GM13976 (cell line): ENCODE data around the gene FBXW11.

ENCODE experiments used
- DNase-seq: peaks from one replicate; pipeline ENCODE4 v3.0.0; 2012; ENCODE audit warnings: low spot score
- in situ Hi-C: fragments of 300-500 bp; cut with MboI; formaldehyde crosslinking; loops from one replicate; pipeline ENCODE4 v1.12.0; 2022; ENCODE audit warnings: low sequenced_read_pairs, mixed read lengths, inconsistent platforms; ENCODE audit not compliant: unreplicated experiment
- TF ChIP-seq, protein P1 (sequence below): IDR thresholded peaks from 2 replicates; pipeline ENCODE4 v1.5.1; 2012; ENCODE audit warnings: borderline replicate concordance, mild to moderate bottlenecking; ENCODE audit not compliant: insufficient read depth; ENCODE audit errors: extremely low read depth, missing control alignments, control extremely low read depth

The FBXW11 gene

GRCh38 chr5:172006321-172007174 is at the start of gene FBXW11:
TSS of gene FBXW11 (minus strand) at chr5:172006638. CDS start at chr5:172006502, 136 bp downstream.
- TF ChIP-seq, protein P1, sequence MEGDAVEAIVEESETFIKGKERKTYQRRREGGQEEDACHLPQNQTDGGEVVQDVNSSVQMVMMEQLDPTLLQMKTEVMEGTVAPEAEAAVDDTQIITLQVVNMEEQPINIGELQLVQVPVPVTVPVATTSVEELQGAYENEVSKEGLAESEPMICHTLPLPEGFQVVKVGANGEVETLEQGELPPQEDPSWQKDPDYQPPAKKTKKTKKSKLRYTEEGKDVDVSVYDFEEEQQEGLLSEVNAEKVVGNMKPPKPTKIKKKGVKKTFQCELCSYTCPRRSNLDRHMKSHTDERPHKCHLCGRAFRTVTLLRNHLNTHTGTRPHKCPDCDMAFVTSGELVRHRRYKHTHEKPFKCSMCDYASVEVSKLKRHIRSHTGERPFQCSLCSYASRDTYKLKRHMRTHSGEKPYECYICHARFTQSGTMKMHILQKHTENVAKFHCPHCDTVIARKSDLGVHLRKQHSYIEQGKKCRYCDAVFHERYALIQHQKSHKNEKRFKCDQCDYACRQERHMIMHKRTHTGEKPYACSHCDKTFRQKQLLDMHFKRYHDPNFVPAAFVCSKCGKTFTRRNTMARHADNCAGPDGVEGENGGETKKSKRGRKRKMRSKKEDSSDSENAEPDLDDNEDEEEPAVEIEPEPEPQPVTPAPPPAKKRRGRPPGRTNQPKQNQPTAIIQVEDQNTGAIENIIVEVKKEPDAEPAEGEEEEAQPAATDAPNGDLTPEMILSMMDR = no peak

GRCh38 chr5:172055996-172056395 is 49.6 kb upstream of the FBXW11 start:
- in situ Hi-C loops = no loop called here

More at GRCh38 chr5:172006321-172007174, at the start of gene FBXW11:
- peak; percentile 95 for DNase-seq
- in situ Hi-C loops = no loop called here

DNA sequence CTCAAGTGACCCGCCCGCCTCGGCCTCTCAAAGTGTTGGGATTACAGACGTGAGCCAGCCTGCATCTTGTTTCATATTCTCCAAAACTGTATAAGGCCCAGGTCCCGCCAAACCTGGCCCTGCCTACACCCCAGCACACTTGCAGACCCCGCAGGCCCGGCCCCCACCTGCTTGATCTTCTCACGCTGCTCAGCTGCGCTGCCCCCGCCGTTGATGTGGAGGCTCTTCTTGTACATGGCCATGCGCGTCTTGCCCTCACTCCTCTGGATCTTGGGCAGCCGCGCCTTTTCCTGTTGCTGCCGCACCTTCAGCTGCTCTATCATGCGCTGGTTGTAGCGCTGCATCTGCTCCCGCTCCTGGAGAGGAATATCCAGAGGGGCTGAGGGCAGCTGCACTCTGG is 49.0 kb upstream of the FBXW11 start:
- TF ChIP-seq, protein P1 = no peak
- in situ Hi-C loops = no loop called here
- DNase-seq = no peak

More at GRCh38 chr5:172055996-172056395, 49.6 kb upstream of the FBXW11 start:
- no peak for DNase-seq
- TF ChIP-seq, protein P1 = no peak

DNA sequence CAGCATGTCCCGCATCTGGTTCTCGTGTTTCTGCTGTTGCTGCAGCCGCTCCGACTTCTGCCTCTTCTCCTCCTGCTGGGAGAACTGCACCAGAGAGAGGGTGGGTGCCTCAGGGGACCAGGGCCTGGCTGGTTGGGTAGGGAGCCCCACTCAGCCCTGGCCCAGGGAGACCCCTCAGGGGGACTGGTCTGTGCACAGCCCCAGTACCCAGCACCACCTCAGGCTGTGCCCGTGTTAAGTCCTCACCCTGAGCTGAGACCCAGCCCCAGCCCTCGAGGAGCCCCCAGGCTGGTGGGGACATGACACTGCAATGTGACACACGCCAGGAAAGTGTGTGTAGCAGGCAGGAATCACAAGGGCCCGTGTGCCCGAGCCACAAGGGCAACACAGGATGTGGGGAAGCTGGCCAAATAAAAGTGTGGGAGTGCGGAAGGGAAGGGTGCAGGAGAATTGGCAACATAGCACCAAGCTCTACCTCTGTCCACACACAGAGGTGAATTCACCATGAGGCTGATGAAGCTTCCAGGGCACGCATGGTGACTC is 48.2 kb upstream of the FBXW11 start:
- TF ChIP-seq, protein P1 = no peak
- no peak for DNase-seq
- in situ Hi-C loops = no loop called here

DNA sequence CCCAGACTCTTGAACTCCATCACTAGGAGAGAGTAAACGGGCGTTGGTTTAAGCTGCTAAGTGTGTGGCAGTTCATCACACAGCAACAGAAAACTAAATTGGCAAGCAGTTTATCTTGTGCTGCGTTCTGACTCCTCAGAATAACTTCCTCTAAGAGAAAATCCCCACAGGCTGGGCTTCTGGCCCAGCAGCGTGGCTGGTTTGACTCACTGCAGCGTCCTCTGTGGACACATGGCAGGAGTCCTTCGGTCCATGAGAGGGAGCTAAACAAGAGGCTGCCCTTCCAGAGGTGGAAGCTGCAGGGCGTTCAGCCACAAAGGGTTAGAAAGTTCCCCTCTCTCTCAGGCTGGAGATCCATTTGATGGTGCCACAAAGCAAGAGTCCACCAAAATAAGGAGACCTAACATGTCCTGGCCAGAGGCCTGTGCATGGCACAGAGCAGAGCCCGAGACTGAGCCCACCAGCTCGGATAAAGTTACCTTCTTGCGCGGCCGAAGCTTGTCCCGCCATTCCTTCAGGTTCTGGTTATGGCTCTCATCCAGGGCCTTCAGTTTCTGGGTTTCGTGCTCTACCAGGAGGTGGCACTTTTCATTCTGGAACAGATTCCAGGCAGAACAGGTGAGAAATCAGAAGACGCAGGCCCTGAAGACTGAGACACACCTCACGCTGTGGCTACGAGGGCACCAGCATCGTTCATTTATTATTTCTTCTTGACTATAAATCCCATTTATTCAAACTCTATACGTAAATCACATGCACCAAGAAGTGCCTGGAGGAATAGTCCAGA is 46.2 kb upstream of the FBXW11 start:
- TF ChIP-seq, protein P1 = no peak
- in situ Hi-C loops = no loop called here
- DNase-seq = no peak

- no peak for DNase-seq
- in situ Hi-C loops = no loop called here
- TF ChIP-seq, protein P1 = no peak
These were observed 45.4 kb upstream of the FBXW11 start for GRCh38 chr5:172051643-172052339.
